ENCODE results near the gene NPHP4.
"Not testable (repeated sequence)": the region's sequence is repeated elsewhere in the genome, so short reads cannot be mapped to it uniquely, and the experiment has no call there.

NPHP4 gene

DNA sequence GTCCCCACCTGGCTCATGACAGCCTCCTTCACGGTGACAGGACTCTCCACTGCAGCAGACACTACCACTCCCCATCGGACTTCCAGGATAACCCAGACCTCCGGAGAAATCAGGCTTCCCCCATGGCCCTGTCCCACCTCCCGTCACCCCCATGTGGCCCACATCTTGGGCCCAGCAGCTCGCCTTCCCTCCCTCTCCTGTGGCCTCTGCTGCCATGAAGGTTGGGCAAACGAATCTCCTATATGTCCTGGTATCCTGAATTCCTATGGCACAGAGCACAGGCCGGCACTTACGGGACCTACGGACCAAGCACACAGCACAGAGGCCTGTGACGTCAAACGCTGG is 82.0 kb downstream of the NPHP4 start:
- DNase-seq (ENCODE audit: low read depth), result no peak

DNA sequence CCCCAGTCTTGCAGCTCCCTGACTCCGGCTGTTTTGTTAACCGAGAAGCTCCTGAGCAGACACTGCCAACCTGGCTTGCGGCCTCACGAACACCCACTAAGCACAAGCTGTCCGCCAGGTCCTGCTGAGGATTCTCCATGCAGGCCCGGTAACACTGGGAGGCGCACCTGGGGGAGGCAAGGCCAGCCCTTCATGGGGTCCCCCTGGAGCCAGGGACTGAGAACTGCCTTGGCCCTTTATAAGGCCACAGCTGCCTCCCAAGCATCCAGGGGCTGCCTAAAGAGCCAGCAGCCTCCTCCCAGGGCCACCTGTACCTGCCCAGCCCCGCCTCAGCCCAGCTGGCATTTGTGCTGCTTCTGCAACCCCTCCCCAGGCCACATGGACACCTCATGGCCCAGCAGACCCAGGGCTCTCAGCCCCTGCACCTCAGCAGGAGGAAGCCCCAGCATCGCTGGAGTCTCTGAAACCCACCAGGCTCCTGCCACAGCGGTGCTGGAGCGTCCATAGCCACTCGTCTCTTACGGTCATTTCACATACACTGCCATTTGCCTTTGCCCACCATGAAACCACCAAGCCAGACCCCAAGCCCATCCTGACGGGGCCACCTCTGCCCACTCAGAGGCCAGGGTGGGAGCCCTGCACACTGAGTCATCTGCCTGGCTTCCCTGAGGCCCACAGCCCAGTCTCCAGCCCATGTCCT is 82.5 kb downstream of the NPHP4 start:
- DNase-seq (ENCODE audit: low read depth), result no peak

GRCh38 chr1:5908461-5909375 is 83.5 kb downstream of the NPHP4 start:
- no peak for DNase-seq (ENCODE audit: low read depth)

- no peak for DNase-seq (ENCODE audit: low read depth)
Measured at GRCh38 chr1:5907966-5908365, 84.3 kb downstream of the NPHP4 start.

DNA sequence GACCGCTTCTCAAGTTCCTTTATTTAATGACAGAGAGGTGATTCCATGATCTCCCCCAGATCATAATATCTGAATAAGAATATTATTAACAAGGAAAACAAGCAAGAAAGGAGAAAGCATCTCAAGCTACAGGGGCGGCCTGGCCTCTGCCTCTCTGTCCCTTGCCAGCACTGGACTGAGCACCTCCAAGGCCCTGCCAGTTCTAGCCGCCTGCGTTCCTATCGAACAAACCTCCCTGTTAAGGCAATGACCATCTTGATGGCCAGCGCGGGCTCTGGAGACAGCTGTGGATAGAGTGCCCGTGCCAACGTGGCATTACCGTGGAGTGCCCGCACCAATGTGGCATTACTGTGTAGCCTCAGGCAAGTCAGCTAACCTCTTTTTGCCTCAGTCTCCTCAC is 84.8 kb downstream of the NPHP4 start:
- no peak for DNase-seq (ENCODE audit: low read depth)

GRCh38 chr1:5906966-5907365 is 85.3 kb downstream of the NPHP4 start:
- no peak for DNase-seq (ENCODE audit: low read depth)

DNA sequence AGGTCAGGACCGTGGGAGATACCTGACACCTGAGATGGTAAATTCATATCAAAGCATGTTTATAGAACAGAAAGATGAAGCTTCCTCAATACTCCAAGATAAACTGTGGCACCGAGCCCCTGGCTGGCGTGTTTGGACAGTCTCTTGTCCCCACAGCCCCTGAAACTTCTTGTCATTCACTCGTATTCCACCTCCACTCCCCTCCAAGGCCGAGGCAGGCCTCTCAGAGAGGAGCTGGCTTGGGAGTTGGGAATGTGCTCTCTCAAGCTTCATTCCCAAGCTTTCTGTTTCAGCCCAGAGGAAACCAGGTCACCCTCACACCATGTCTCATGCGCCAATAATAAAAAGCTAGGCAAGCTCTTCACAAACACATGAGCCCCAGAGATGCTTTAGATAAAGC is 86.1 kb downstream of the NPHP4 start:
- DNase-seq (ENCODE audit: low read depth), result no peak

DNA sequence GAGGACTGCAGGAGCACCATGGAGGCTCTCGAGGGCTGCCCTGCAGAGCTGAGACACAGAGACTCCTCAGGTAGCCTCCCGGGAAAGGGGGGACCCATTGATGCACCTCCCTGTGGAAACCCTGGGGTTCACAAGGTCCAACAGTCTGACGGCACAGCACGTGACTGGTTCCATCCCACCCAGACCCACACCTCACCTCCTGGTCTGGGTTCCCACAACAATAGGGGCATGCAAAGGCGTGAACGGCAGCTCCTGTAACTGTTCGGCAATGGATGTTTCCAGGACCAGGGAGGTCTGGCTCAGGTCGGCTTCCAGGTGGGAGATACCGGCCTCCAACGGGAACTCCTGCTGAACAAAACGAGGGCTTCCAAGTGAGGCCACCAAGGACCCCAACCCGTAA is 86.8 kb downstream of the NPHP4 start:
- no peak for DNase-seq (ENCODE audit: low read depth)

GRCh38 chr1:5904551-5904950 is 87.7 kb downstream of the NPHP4 start:
- no peak for DNase-seq (ENCODE audit: low read depth)

GRCh38 chr1:5903680-5904079 is 88.5 kb downstream of the NPHP4 start:
- no peak for DNase-seq (ENCODE audit: low read depth)

- no peak for DNase-seq (ENCODE audit: low read depth)
Measured at GRCh38 chr1:5903031-5903430, 89.2 kb downstream of the NPHP4 start.

DNA sequence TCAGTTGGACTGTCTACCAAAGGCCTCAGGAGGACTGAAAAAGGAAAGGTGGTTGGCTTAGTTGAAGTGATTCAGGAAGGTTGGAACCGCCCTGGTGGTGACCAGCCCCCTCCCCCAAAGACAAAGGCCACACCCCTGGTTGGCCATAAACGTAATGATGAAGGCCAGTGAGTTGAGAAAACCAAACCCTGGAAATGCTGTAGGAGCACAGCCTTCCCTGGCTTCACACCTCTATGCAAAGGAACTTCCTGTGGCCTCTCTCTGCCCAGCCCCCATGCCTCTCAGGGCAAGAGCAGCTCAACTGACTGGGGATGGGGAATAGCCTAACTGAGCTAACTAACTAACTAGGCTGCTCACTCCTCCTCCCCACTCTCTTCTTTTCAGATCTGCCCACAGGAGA is 90.4 kb downstream of the NPHP4 start:
- no peak for DNase-seq (ENCODE audit: low read depth)

DNA sequence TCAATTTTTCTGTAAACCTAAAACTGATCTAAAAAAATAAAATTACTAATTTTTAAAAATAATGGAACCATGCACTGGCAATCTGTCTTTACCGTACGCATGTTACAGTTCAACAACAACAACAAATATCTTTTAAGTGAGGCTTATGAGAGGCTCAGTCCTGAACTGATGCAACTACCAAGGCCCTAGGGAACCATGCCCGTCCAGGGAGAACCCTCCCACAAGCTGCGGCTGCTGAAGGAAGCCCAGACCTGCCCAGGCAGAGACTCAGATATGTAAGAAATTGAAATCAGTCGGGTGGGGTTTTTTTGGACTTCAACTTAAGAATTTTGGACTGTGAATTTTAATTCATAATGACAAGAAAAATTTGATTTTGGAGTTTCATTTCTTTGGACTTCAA is 91.1 kb downstream of the NPHP4 start:
- DNase-seq (ENCODE audit: low read depth), result no peak

- no peak for DNase-seq (ENCODE audit: low read depth)
Measured at GRCh38 chr1:5898266-5898665, 94.0 kb downstream of the NPHP4 start.

- no peak for DNase-seq (ENCODE audit: low read depth)
Measured at GRCh38 chr1:5896706-5897660, 95.2 kb downstream of the NPHP4 start.

DNA sequence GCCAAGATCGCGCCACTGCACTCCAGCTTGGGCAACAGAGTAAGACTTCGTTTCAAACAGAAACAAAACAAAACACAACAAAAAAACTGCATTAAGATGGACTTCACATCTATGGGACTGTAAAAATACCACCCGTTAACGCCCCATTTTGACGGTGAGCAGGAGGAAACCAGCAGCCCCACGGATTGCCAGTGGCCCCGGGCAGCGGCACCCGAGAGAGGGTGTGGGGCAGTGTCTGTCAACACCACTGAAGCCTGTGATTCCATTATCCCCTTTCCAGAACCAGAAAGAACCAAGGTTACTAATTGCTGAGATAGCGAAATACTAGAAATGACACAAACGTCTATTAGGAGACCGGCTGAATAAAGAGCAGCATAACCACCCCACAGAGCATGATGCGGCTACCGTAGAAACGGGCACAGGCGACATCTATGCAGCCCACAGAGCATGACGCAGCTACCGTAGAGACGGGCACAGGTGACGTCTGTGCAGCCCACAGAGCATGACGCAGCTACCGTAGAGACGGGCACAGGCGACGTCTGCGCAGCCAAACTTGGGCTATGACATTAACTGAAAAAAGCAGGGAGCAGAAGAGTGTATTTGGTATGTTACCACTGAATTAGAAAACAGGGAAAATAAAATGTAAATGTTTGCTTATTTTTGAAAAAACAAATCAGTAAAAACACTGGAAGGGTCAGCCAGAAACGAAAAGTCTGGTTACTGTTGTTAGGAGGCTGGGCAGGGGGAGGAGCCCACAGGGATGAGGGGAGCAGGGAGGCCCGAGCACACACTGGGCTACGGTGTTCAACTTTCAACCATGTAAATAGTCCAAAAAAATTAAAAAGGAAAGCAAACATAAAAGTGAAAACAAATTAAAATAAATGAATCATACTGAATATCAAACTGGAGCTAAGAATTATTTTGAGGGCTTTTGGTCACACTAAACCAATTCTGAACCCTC is 96.5 kb downstream of the NPHP4 start:
- no peak for DNase-seq (ENCODE audit: low read depth)

GRCh38 chr1:5893699-5894278 is 98.4 kb downstream of the NPHP4 start:
- not testable (repeated sequence) for DNase-seq (ENCODE audit: low read depth)

DNA sequence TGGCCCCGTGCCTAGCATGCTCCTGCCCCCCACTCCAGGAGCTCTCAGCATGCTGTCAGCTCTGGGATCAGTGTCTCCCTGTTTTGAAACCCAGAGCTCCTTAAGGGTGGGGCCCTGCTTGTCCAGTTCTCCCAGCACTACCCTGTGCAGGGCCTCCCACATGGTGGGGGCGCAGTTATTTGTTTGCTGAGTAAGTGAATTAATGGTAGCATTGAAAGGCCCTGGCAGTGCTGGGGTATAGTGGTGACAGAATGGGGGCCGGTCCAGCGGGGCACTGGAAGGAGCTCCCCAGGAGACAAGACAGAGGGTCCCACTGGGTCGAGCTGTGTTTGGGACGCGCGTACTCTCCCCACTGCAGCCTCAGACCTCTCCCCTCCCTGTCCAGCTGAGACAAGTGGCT is 99.9 kb downstream of the NPHP4 start:
- DNase-seq (ENCODE audit: low read depth), result no peak

DNA sequence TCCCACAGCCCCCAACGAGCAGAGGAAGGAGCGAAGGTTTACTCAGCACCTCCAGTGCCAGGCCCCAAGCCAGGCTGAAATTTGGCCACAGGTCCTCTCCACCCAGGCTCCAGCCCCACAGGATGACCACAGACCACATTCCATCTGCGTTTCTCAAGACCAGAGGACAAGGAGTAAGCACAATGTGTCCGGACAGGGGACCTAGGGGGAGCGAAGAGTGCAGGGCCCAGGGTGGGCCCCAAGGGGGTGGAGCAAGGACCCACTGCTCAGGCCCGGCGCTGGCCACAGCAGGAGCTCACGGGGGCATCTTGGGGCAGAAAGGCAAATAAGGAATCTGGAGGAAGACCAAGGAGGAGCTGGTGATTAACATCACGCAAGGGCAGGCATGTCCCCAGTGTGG is 100.5 kb downstream of the NPHP4 start:
- peak; percentile 24 for DNase-seq (ENCODE audit: low read depth)

- DNase-seq (ENCODE audit: low read depth), result no peak
Measured at GRCh38 chr1:5891137-5891536, 101.1 kb downstream of the NPHP4 start.

Measured in ELR (cell line).